ENCODE results near the gene AP4M1. TPM values are rescaled to one million over a fixed set of nuclear protein-coding genes. Genes with fewer than 3 reads are reported as not detected.

AP4M1 gene
- total and polyA plus RNA-seq, 9 of the 15 experiments (the other 6 are each of a cell fraction or from before 2014, with no cell fraction given): 1.3 to 30.9 (median 14.1) TPM

DNA sequence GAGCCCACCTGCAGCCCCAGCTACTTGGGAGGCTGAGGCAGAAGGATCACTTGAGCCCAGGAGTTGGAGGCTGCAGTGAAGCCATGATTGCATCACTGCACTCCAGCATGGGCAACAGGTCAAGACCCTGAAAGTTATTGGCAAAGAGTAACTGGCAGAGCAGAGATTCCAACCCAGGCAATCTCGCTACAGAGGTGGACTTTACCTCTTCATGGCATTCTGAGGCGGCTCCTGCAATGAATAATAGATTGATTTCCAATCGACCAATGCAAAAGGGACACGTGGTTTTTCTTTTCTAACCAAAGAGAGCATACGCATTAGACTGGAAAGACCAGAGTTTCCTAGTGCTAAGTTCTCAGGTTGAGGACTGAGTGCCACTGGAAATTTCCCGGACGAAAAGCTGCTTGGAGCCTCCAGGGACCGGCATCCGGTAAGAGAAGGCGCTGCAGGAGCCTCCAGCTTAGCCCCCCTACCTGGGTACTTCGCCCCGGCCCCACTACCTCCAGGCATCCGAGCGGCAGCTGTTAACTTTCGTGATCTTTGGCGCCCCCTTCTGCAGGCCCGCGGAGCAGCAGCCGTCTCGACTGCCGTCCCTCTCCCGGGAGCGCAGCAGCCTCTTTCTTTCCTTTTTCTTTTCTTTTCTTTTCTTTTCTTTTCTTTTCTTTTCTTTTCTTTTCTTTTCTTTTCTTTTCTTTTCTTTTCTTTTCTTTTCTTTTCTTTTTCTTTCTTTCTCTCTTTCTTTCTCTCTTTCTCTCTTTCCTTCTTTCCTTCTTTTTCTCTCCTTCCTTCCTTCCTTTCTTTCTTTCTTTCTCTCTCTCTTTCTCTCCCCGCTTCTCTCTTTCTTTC lies 29.4 kb downstream of the AP4M1 start (continued):
- TF ChIP-seq, protein P1, sequence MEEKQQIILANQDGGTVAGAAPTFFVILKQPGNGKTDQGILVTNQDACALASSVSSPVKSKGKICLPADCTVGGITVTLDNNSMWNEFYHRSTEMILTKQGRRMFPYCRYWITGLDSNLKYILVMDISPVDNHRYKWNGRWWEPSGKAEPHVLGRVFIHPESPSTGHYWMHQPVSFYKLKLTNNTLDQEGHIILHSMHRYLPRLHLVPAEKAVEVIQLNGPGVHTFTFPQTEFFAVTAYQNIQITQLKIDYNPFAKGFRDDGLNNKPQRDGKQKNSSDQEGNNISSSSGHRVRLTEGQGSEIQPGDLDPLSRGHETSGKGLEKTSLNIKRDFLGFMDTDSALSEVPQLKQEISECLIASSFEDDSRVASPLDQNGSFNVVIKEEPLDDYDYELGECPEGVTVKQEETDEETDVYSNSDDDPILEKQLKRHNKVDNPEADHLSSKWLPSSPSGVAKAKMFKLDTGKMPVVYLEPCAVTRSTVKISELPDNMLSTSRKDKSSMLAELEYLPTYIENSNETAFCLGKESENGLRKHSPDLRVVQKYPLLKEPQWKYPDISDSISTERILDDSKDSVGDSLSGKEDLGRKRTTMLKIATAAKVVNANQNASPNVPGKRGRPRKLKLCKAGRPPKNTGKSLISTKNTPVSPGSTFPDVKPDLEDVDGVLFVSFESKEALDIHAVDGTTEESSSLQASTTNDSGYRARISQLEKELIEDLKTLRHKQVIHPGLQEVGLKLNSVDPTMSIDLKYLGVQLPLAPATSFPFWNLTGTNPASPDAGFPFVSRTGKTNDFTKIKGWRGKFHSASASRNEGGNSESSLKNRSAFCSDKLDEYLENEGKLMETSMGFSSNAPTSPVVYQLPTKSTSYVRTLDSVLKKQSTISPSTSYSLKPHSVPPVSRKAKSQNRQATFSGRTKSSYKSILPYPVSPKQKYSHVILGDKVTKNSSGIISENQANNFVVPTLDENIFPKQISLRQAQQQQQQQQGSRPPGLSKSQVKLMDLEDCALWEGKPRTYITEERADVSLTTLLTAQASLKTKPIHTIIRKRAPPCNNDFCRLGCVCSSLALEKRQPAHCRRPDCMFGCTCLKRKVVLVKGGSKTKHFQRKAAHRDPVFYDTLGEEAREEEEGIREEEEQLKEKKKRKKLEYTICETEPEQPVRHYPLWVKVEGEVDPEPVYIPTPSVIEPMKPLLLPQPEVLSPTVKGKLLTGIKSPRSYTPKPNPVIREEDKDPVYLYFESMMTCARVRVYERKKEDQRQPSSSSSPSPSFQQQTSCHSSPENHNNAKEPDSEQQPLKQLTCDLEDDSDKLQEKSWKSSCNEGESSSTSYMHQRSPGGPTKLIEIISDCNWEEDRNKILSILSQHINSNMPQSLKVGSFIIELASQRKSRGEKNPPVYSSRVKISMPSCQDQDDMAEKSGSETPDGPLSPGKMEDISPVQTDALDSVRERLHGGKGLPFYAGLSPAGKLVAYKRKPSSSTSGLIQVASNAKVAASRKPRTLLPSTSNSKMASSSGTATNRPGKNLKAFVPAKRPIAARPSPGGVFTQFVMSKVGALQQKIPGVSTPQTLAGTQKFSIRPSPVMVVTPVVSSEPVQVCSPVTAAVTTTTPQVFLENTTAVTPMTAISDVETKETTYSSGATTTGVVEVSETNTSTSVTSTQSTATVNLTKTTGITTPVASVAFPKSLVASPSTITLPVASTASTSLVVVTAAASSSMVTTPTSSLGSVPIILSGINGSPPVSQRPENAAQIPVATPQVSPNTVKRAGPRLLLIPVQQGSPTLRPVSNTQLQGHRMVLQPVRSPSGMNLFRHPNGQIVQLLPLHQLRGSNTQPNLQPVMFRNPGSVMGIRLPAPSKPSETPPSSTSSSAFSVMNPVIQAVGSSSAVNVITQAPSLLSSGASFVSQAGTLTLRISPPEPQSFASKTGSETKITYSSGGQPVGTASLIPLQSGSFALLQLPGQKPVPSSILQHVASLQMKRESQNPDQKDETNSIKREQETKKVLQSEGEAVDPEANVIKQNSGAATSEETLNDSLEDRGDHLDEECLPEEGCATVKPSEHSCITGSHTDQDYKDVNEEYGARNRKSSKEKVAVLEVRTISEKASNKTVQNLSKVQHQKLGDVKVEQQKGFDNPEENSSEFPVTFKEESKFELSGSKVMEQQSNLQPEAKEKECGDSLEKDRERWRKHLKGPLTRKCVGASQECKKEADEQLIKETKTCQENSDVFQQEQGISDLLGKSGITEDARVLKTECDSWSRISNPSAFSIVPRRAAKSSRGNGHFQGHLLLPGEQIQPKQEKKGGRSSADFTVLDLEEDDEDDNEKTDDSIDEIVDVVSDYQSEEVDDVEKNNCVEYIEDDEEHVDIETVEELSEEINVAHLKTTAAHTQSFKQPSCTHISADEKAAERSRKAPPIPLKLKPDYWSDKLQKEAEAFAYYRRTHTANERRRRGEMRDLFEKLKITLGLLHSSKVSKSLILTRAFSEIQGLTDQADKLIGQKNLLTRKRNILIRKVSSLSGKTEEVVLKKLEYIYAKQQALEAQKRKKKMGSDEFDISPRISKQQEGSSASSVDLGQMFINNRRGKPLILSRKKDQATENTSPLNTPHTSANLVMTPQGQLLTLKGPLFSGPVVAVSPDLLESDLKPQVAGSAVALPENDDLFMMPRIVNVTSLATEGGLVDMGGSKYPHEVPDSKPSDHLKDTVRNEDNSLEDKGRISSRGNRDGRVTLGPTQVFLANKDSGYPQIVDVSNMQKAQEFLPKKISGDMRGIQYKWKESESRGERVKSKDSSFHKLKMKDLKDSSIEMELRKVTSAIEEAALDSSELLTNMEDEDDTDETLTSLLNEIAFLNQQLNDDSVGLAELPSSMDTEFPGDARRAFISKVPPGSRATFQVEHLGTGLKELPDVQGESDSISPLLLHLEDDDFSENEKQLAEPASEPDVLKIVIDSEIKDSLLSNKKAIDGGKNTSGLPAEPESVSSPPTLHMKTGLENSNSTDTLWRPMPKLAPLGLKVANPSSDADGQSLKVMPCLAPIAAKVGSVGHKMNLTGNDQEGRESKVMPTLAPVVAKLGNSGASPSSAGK (IDR thresholded peaks at IDR 0.05): peak; percentile 58; the same call in 1 of the 2 replicates
- no peak for TF ChIP-seq FIP1L1 (IDR thresholded peaks at IDR 0.05; ENCODE audit: low read depth, low read length, poor library complexity, severe bottlenecking)
- TF ChIP-seq NFIX (CRISPR knock-in tag; IDR thresholded peaks at IDR 0.05; ENCODE audit: low read depth): no peak
- TF ChIP-seq ZBTB7A (IDR thresholded peaks at IDR 0.05; ENCODE audit: borderline replicate concordance, control insufficient read depth, low read depth, low read length): peak; percentile 88
- TF ChIP-seq SMARCA4 (IDR thresholded peaks at IDR 0.05): no peak
- TF ChIP-seq, protein P2, sequence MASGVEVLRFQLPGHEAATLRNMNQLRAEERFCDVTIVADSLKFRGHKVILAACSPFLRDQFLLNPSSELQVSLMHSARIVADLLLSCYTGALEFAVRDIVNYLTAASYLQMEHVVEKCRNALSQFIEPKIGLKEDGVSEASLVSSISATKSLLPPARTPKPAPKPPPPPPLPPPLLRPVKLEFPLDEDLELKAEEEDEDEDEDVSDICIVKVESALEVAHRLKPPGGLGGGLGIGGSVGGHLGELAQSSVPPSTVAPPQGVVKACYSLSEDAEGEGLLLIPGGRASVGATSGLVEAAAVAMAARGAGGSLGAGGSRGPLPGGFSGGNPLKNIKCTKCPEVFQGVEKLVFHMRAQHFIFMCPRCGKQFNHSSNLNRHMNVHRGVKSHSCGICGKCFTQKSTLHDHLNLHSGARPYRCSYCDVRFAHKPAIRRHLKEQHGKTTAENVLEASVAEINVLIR (CRISPR knock-in tag; IDR thresholded peaks at IDR 0.05): no peak
- TF ChIP-seq, protein P3, sequence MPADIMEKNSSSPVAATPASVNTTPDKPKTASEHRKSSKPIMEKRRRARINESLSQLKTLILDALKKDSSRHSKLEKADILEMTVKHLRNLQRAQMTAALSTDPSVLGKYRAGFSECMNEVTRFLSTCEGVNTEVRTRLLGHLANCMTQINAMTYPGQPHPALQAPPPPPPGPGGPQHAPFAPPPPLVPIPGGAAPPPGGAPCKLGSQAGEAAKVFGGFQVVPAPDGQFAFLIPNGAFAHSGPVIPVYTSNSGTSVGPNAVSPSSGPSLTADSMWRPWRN (IDR thresholded peaks at IDR 0.05; ENCODE audit: low read depth): no peak
- no peak for TF ChIP-seq JUN (IDR thresholded peaks at IDR 0.05; ENCODE audit: borderline replicate concordance, low read depth, low read length)
- TF ChIP-seq JUN (CRISPR knock-in tag; IDR thresholded peaks at IDR 0.05; ENCODE audit: borderline replicate concordance): no peak
- TF ChIP-seq, protein P4, sequence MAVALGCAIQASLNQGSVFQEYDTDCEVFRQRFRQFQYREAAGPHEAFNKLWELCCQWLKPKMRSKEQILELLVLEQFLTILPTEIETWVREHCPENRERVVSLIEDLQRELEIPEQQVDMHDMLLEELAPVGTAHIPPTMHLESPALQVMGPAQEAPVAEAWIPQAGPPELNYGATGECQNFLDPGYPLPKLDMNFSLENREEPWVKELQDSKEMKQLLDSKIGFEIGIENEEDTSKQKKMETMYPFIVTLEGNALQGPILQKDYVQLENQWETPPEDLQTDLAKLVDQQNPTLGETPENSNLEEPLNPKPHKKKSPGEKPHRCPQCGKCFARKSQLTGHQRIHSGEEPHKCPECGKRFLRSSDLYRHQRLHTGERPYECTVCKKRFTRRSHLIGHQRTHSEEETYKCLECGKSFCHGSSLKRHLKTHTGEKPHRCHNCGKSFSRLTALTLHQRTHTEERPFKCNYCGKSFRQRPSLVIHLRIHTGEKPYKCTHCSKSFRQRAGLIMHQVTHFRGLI (CRISPR knock-in tag; IDR thresholded peaks at IDR 0.05): 0 out of 2 replicates have a peak, but pooled peaks have one; percentile 14
- TF ChIP-seq ZNF431 (CRISPR knock-in tag; IDR thresholded peaks at IDR 0.05): no peak
- no peak for TF ChIP-seq CBFB (CRISPR knock-in tag; IDR thresholded peaks at IDR 0.05)

All from K562 (cell line).